Measurements from ENCODE around the gene ZNF81.
"Not testable (repeated sequence)": the region's sequence is repeated elsewhere in the genome, so short reads cannot be mapped to it uniquely, and the experiment has no call there.

Gene ZNF81

DNA sequence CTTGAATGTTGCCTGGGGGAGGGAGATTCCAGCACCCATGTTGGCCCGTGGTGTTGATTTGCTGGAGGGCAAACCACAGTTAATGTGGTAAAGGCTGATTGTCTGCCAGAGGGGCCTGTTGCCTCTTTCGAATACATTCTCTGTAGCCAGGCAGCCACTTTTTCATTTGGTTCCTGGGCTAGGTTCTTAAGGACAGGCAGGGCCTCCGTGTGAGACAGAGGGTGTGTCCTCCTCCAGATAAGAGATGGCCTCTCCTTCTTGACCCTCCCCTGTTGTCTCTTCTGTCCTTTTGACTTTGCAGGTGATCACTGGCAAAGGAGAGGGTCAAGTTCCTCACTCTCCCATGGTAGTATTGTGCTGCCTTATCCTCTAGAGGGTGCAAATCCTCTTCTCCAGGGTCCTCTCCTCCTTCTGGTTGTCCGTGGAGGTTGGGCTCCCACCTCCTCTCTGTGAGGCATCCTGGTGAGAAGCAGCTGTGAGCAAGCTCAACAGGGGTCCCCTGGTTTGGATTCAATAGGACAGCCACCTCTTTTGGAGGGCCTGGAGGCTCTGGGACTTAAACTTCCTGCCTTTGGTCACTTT lies 122.2 kb downstream of the ZNF81 start:
- in situ Hi-C loops (cut with HindIII; ENCODE audit: low sequenced_read_pairs) = no loop called here
- no peak overlapping the region for H3K4me3 ChIP-seq (ENCODE audit: low read depth, low read length)
- TF ChIP-seq, protein P1, sequence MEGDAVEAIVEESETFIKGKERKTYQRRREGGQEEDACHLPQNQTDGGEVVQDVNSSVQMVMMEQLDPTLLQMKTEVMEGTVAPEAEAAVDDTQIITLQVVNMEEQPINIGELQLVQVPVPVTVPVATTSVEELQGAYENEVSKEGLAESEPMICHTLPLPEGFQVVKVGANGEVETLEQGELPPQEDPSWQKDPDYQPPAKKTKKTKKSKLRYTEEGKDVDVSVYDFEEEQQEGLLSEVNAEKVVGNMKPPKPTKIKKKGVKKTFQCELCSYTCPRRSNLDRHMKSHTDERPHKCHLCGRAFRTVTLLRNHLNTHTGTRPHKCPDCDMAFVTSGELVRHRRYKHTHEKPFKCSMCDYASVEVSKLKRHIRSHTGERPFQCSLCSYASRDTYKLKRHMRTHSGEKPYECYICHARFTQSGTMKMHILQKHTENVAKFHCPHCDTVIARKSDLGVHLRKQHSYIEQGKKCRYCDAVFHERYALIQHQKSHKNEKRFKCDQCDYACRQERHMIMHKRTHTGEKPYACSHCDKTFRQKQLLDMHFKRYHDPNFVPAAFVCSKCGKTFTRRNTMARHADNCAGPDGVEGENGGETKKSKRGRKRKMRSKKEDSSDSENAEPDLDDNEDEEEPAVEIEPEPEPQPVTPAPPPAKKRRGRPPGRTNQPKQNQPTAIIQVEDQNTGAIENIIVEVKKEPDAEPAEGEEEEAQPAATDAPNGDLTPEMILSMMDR (IDR thresholded peaks at IDR 0.05; ENCODE audit: low read depth, low read length) = no peak
- DNase-seq (ENCODE audit: low read depth, low spot score) = no peak

DNA sequence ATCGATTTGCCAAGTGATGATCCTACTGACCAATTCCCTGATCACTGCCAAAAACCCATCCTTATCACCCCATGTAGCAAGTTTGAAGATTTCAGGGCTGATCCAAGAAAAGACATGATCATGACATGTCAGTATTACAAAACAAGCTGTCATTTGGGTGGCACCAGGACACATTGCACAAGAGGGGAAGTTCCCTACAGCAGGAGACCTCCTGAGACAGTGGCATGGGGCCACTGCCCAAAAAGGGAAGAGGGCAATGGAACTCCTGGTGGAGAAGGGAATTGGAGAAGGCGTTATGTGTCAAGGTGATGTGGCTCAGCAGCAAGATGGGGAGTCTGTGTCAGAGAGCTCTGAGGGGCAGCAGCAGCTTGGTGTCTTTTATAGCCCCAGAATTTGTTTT lies 123.7 kb downstream of the ZNF81 start:
- no peak for DNase-seq (ENCODE audit: low read depth, low spot score)
- in situ Hi-C loops (cut with HindIII; ENCODE audit: low sequenced_read_pairs) = no loop called here
- H3K4me3 ChIP-seq (ENCODE audit: low read depth, low read length) = no peak overlapping the region
- TF ChIP-seq, protein P1 (IDR thresholded peaks at IDR 0.05; ENCODE audit: low read depth, low read length) = no peak

DNA sequence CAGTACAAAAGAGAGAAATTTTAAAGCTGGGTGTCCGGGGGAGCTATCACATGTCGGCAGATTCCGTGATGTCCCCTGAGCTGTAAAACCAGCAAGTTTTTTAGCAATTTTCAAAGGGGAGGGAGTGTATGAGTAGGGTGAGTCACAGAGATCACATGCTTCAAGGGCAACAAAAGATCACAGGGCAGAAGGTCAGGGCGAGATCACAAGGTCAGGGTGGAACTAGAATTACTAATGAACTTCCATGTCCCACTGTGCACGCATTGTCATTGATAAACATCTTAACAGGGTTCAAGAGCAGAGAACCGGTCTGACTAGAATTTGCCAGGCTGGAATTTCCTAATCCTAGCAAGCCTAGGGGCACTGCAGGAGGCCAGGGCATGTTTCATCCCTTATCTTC lies 125.1 kb downstream of the ZNF81 start:
- in situ Hi-C loops (cut with HindIII; ENCODE audit: low sequenced_read_pairs); DNase-seq (ENCODE audit: low read depth, low spot score); H3K4me3 ChIP-seq (ENCODE audit: low read depth, low read length): not testable (repeated sequence)

DNA sequence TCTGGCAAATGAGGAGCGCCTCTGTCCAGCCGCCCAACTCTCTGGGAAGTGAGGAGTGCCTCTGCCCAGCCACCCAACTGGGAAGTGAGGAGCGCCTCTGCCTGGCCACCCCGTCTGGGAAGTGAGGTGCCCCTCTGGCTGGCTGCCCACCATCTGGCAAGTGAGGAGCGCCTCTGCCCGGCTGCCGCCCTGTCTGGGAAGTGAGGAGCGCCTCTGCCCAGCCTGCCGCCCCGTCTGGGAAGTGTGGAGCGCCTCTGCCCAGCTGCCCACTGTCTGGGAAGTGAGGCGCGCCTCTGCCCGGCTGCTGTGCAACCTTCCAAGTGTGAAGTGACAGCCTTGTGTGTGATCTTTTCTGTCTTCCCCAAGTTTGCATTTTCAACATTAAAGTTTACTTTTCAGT lies 128.8 kb downstream of the ZNF81 start:
- DNase-seq (ENCODE audit: low read depth, low spot score); in situ Hi-C loops (cut with HindIII; ENCODE audit: low sequenced_read_pairs): not testable (repeated sequence)

More for the DNA sequence above, 128.8 kb downstream of the ZNF81 start:
- H3K4me3 ChIP-seq (ENCODE audit: low read depth, low read length) = not testable (repeated sequence)

Measured in astrocyte of the spinal cord (primary cell).